Measurements from ENCODE around the gene CD55.

Gene CD55

DNA sequence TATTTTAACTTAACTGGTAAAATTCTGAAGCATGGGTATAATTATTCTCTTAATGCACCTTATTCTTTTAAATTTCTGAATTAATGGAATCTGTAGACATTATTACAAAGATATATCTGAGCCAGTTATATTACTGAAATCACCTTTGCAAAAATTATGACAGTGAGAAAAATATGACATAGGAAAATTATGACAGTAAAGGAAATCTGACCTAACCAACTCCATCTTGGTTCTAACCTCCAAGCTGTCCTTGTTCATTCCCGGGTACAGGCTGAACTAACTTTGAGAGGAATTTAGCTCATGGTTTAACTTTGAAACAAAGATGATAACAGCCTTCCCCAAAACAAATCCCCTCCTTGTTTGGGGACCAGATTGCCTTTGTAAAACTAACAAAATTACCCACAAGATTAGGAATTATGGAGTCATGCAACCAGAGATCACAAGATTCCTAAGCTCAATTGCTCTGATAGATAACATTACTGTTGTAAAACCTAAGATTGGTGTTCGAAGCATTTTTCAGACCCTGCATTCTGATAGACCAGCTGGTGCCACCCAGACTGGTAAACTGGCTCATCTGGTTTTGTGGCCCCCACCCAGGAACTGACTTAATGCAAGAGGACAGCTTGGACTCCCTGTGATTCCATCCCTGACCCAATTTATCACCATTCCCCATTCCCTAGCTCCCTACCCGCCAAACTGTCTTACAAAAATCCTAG is 9.4 kb upstream of the CD55 start:
- TF ChIP-seq Cebpa-rat (IDR thresholded peaks at IDR 0.05): no peak
- Histone ChIP-seq H4K20me1 (no peaks in the 10 kb centered on the region), H3K27me3 (no peaks in the 10 kb centered on the region), H3K9ac (no peak overlapping the region), H3K36me3 (no peaks in the 10 kb centered on the region), H3K27ac (peak overlapping the region in 6 of 11 experiments; percentile 63 to 82 (median 76); a peak in 12 of 22 replicates), H3K4me1 (peaks cover 27 to 94% (median 67%) of the 10 kb centered on the region in 10 experiments), H3K4me2 (peak overlapping the region in 7 of 11 experiments; percentile 27 to 80 (median 69); a peak in 13 of 22 replicates), H3K9me3 (replicated peaks in 1 of 11) (peaks cover 0 to 8% (median 0%) of the 10 kb centered on the region in 11 experiments; a peak in 2 of 22 replicates), H3K4me3 (no peak overlapping the region)

DNA sequence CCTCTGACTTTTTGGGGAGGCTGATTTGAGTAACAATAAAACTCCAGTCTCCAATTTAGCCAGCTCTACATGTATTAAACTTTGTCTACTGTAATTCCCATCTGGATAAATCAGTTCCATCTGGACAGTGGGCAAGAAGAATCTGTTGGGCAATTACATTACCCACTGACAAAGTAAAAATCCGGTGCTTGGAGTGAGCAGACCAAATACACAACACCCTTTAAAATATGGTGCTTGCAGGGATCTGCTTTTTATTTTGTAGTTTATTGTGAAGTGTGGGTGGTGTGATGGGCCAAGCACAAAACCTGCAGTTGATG is 8.9 kb upstream of the CD55 start:
- Histone ChIP-seq H3K9ac (no peak overlapping the region), H4K20me1 (no peaks in the 10 kb centered on the region), H3K27me3 (no peaks in the 10 kb centered on the region), H3K27ac (peak overlapping the region in 5 of 11 experiments; percentile 5 to 82 (median 56); a peak in 11 of 22 replicates), H3K36me3 (no peaks in the 10 kb centered on the region), H3K9me3 (replicated peaks in 1 of 11) (peaks cover 0 to 8% (median 0%) of the 10 kb centered on the region in 11 experiments; a peak in 2 of 22 replicates), H3K4me1 (peaks cover 32 to 99% (median 72%) of the 10 kb centered on the region in 10 experiments), H3K4me3 (no peak overlapping the region), H3K4me2 (peak overlapping the region in 7 of 11 experiments; percentile 27 to 80 (median 60); a peak in 13 of 22 replicates)
- TF ChIP-seq Cebpa-rat (IDR thresholded peaks at IDR 0.05): no peak

DNA sequence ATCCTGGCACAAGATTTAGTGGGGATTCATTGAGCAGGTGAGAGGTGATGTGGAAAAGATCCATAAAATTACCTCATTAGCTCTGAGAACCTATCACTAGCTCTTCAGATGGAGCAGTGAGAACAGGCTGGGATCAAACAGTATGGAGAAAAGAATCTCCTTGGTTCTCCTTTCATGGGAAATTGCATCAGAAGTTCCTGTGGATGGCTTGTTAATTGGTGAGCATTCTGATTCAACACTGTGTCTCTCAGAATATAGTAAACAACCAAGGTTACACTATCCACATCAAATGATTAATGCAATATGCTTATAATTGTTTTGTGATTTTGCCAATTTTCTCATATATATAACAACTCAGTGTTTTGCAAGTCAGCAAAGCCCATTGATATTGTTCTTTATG is 8.3 kb upstream of the CD55 start:
- peak overlapping the region in 5 of 11 experiments; percentile 5 to 82 (median 56); a peak in 6 of 22 replicates for H3K27ac ChIP-seq
- H3K4me2 ChIP-seq: peak overlapping the region in 7 of 11 experiments; percentile 8 to 80 (median 53); a peak in 13 of 22 replicates
- peaks cover 35 to 100% (median 78%) of the 10 kb centered on the region in 10 experiments for H3K4me1 ChIP-seq
- no peak overlapping the region for H3K9ac ChIP-seq
- H3K9me3 ChIP-seq (replicated peaks in 1 of 11): peaks cover 0 to 8% (median 0%) of the 10 kb centered on the region in 11 experiments; a peak in 2 of 22 replicates
- no peak for TF ChIP-seq Cebpa-rat (IDR thresholded peaks at IDR 0.05)
- H3K27me3 ChIP-seq: no peaks in the 10 kb centered on the region
- no peak overlapping the region for H3K4me3 ChIP-seq
- no peaks in the 10 kb centered on the region for H4K20me1 ChIP-seq
- H3K36me3 ChIP-seq: no peaks in the 10 kb centered on the region

DNA sequence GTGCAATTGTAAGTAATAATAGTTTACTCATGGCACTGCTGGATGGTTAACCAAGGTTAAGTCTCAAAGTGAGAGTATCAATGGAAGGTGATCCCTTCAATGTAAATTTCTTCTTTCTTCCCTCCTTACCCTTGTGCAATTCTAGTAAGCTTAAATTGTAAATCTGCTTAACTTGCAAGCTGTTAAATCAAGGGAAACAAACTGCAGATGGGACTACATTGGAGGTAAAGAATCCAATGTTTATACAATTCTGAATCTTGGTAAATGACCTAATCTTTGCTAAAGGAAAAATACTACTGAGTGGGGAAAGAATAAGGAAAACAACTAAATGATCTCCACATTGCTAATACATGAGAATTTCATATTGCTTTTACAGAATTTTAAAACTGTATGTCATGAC is 6.7 kb upstream of the CD55 start:
- Histone ChIP-seq H4K20me1 (no peaks in the 10 kb centered on the region), H3K4me1 (peaks cover 30 to 91% (median 65%) of the 10 kb centered on the region in 10 experiments), H3K36me3 (no peaks in the 10 kb centered on the region), H3K4me2 (peak overlapping the region in 2 of 11 experiments; percentile 0 to 72; a peak in 1 of 22 replicates), H3K27me3 (no peaks in the 10 kb centered on the region), H3K27ac (no peak overlapping the region), H3K9me3 (replicated peaks in 1 of 11) (peaks cover 0 to 4% (median 0%) of the 10 kb centered on the region in 11 experiments; a peak in 2 of 22 replicates), H3K4me3 (no peak overlapping the region), H3K9ac (no peak overlapping the region)
- no peak for TF ChIP-seq Cebpa-rat (IDR thresholded peaks at IDR 0.05)

DNA sequence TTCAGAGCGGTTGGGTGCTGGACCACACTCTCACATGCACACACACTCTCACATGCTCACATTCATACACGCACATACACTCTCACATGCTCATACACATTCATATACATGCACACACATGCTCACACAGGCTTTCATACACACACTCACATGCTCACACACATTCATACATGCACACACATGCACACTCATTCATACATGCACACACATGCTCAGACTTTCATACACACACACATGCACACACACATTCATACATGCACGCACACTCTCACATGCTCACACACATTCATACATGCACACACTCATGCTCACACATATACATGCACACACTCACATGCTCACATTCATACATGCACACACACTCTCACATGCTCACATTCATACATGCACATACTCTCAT is 6.0 kb upstream of the CD55 start:
- H3K4me1 ChIP-seq: peaks cover 25 to 84% (median 61%) of the 10 kb centered on the region in 10 experiments
- no peak overlapping the region for H3K4me3 ChIP-seq
- H3K36me3 ChIP-seq: no peaks in the 10 kb centered on the region
- H3K27ac ChIP-seq: peak overlapping the region in 1 of 11 experiments; percentile 78; a peak in 2 of 22 replicates
- H3K27me3 ChIP-seq: no peaks in the 10 kb centered on the region
- peak overlapping the region in 6 of 11 experiments; percentile 48 to 82 (median 74); a peak in 12 of 22 replicates for H3K4me2 ChIP-seq
- H4K20me1 ChIP-seq: no peaks in the 10 kb centered on the region
- no peaks in the 10 kb centered on the region for H3K9me3 ChIP-seq (replicated peaks in 1 of 11)
- H3K9ac ChIP-seq: no peak overlapping the region
- TF ChIP-seq Cebpa-rat (IDR thresholded peaks at IDR 0.05): no peak

DNA sequence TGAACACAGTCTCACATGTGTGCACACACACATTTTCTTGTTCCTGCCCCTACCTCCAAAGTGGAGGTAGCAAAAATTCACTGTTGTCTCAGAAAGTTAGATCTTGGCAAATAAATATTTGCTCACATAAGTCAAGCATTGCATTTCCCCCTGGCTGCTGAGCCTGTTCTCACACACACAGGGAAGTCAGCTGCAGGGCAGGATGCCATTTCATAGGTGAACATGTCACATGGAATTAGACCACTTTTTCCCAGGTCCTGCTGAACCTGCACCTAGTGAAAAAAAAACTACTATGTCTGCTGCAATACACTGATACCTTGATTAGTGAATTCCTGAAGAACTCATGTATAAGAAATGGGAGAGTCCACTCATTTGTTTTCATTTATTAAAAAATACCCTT is 5.3 kb upstream of the CD55 start:
- H3K9ac ChIP-seq: peak overlapping the region in 2 of 11 experiments; percentile 37 to 41; a peak in 3 of 22 replicates
- H3K4me3 ChIP-seq: no peak overlapping the region
- peak overlapping the region in 8 of 11 experiments; percentile 61 to 78 (median 68); a peak in 15 of 22 replicates for H3K27ac ChIP-seq
- no peaks in the 10 kb centered on the region for H3K9me3 ChIP-seq (replicated peaks in 1 of 11)
- H3K4me1 ChIP-seq: peaks cover 19 to 81% (median 57%) of the 10 kb centered on the region in 10 experiments
- no peaks in the 10 kb centered on the region for H4K20me1 ChIP-seq
- no peak for TF ChIP-seq Cebpa-rat (IDR thresholded peaks at IDR 0.05)
- H3K4me2 ChIP-seq: peak overlapping the region in 10 of 11 experiments; percentile 34 to 82 (median 64); a peak in 18 of 22 replicates
- H3K36me3 ChIP-seq: no peaks in the 10 kb centered on the region
- H3K27me3 ChIP-seq: no peaks in the 10 kb centered on the region

DNA sequence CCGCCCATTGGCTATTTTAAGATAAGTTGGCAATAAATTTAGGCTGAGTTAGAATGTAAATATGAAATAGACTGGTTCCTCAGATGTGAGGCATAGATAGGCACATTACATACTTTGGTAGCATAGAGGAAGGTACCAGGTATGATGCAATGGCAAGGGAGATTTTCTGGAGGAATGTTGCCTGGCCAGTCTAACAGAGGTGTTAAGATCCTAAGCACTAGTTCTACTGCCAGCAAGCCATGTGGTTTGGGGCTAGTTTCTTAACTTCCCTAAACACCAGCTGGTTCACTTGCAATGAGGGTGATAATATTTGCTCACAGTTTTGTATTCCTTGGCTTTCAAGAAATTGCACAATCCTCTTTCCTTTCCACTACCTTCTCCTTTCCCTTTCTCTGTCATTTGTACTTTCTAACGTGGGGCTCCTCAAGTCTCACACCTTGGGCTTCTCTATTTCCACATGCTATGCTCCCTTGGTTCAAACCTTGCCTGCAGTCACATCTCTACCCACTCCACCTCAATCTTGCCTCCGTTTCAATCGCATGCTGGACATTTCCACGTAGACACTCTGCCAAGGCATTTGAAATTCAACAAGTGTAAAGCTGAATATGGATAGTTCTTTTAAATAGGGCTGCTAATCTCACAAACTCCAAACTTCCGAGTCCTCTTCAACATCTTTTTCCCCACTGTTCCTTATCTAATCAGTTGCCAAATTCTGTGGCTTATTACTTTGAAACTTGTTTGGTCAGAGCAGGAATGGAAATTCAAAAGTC is 4.7 kb upstream of the CD55 start:
- Histone ChIP-seq H3K4me3 (no peak overlapping the region), H4K20me1 (no peaks in the 10 kb centered on the region), H3K4me2 (peak overlapping the region; percentile 34 to 82 (median 64); a peak in 21 of 22 replicates), H3K36me3 (no peaks in the 10 kb centered on the region), H3K9ac (peak overlapping the region in 5 of 11 experiments; percentile 5 to 59 (median 37); a peak in 7 of 22 replicates), H3K4me1 (peaks cover 13 to 74% (median 50%) of the 10 kb centered on the region in 10 experiments; a peak in 19 of 20 replicates), H3K27me3 (no peaks in the 10 kb centered on the region), H3K9me3 (replicated peaks in 1 of 11) (no peaks in the 10 kb centered on the region), H3K27ac (peak overlapping the region; percentile 14 to 78 (median 66); a peak in 20 of 22 replicates)
- peak; percentile 81 to 98 (median 94) for TF ChIP-seq Cebpa-rat (IDR thresholded peaks at IDR 0.05)

DNA sequence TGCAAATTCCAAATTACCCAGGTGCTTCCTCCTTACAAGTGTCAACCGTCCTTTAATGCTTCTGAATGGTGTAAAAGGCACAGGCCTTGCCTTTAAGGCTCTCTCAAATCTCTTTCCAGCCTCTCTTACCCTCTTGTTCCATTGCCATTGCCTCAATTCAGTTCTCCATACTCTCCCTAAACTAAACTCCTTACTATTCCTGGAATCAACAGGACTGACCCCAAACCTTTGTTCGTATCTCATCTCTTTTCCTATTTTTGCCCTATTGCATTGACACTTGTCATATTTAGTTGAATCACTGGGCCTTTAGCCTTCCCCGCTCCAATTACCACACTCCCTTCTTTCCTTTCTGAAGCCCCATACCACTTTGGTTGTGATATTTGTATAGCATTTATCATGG is 3.9 kb upstream of the CD55 start:
- H3K4me3 ChIP-seq: no peak overlapping the region
- H4K20me1 ChIP-seq: peaks cover 0 to 4% (median 0%) of the 10 kb centered on the region in 11 experiments; a peak in 2 of 22 replicates
- peak overlapping the region; percentile 34 to 82 (median 64) for H3K4me2 ChIP-seq
- H3K27ac ChIP-seq: peak overlapping the region; percentile 14 to 78 (median 66); a peak in 19 of 22 replicates
- peaks cover 17 to 67% (median 44%) of the 10 kb centered on the region in 10 experiments for H3K4me1 ChIP-seq
- H3K9me3 ChIP-seq (replicated peaks in 1 of 11): no peaks in the 10 kb centered on the region
- peaks cover 0 to 5% (median 0%) of the 10 kb centered on the region in 11 experiments; a peak in 2 of 22 replicates for H3K36me3 ChIP-seq
- no peaks in the 10 kb centered on the region for H3K27me3 ChIP-seq
- no peak for TF ChIP-seq Cebpa-rat (IDR thresholded peaks at IDR 0.05)
- H3K9ac ChIP-seq: peak overlapping the region in 1 of 11 experiments; percentile 41; a peak in 1 of 22 replicates
